Astrocyte (in vitro differentiated cells and primary cell): ENCODE results near the gene CHCHD4. TPM values are rescaled to one million over a fixed set of nuclear protein-coding genes. Genes with fewer than 3 reads are reported as not detected.
"Not testable (repeated sequence)": the region's sequence is repeated elsewhere in the genome, so short reads cannot be mapped to it uniquely, and the experiment has no call there.

Source experiments
- DNase-seq: peaks from one replicate; pipeline ENCODE4 v3.0.0-alpha.2; 2010; ENCODE audit warnings: low read depth
- FAIRE-seq: peaks from 2 replicates; lab custom pipeline; 2011; peaks lifted over from hg19 to GRCh38; lab: Jason Lieb, UNC
- H2AFZ ChIP-seq: 2 replicates; pipeline ENCODE4 v1.6.0; 2012; ENCODE audit warnings: low read depth, low read length, inconsistent platforms
- H3K27ac ChIP-seq: 2 replicates; pipeline ENCODE4 v1.5.1; 2011; ENCODE audit warnings: low read depth, low read length, inconsistent platforms
- H3K27me3 ChIP-seq: 2 replicates; pipeline ENCODE4 v1.6.0; 2011; ENCODE audit warnings: low read length, inconsistent platforms; ENCODE audit not compliant: insufficient read depth
- H3K36me3 ChIP-seq: 2 replicates; pipeline ENCODE4 v1.5.1; 2011; ENCODE audit warnings: low read length, inconsistent platforms; ENCODE audit not compliant: insufficient read depth
- H3K4me1 ChIP-seq: 2 replicates; pipeline ENCODE4 v1.5.1; 2011; ENCODE audit warnings: low read length, inconsistent platforms; ENCODE audit not compliant: insufficient read depth
- H3K4me2 ChIP-seq: 2 replicates; pipeline ENCODE4 v1.6.0; 2012; ENCODE audit warnings: low read length, inconsistent platforms
- H3K4me3 ChIP-seq: 2 replicates; pipeline ENCODE4 v1.5.1; 2011; ENCODE audit warnings: low read depth, mild to moderate bottlenecking, low read length, inconsistent platforms; ENCODE audit not compliant: insufficient read depth
- H3K79me2 ChIP-seq: 2 replicates; pipeline ENCODE4 v1.6.0; 2012; ENCODE audit warnings: mild to moderate bottlenecking, low read length, inconsistent platforms; ENCODE audit not compliant: insufficient read depth
- H3K9ac ChIP-seq: 2 replicates; pipeline ENCODE4 v1.6.0; 2012; ENCODE audit warnings: mild to moderate bottlenecking, low read length, inconsistent platforms
- H3K9me3 ChIP-seq: 2 replicates; pipeline ENCODE4 v1.5.1; 2012; ENCODE audit warnings: low read depth, mild to moderate bottlenecking, low read length, inconsistent platforms; ENCODE audit not compliant: insufficient read depth
- H4K20me1 ChIP-seq: 2 replicates; pipeline ENCODE4 v1.6.0; 2012; ENCODE audit warnings: low read length, inconsistent platforms; ENCODE audit not compliant: insufficient read depth
- H3K27ac Mint-ChIP-seq: one replicate; pipeline ENCODE4 v1.8.0; 2021; ENCODE audit warnings: mild to moderate bottlenecking, mixed read lengths; ENCODE audit not compliant: unreplicated experiment
- H3K27me3 Mint-ChIP-seq: one replicate; pipeline ENCODE4 v1.8.0; 2021; ENCODE audit warnings: low read depth, mixed read lengths; ENCODE audit not compliant: unreplicated experiment
- H3K36me3 Mint-ChIP-seq: one replicate; pipeline ENCODE4 v1.8.0; 2021; ENCODE audit warnings: low read depth, mixed read lengths; ENCODE audit not compliant: unreplicated experiment
- H3K4me1 Mint-ChIP-seq: one replicate; pipeline ENCODE4 v1.8.0; 2021; ENCODE audit warnings: low read depth, mixed read lengths; ENCODE audit not compliant: unreplicated experiment
- H3K4me3 Mint-ChIP-seq: one replicate; pipeline ENCODE4 v1.8.0; 2021; ENCODE audit warnings: mild to moderate bottlenecking, moderate library complexity, mixed read lengths; ENCODE audit not compliant: unreplicated experiment
- H3K9me3 Mint-ChIP-seq: one replicate; pipeline ENCODE4 v1.8.0; 2021; ENCODE audit warnings: mild to moderate bottlenecking, mixed read lengths; ENCODE audit not compliant: unreplicated experiment
- CTCF ChIP-seq: IDR thresholded peaks from 2 replicates; pipeline ENCODE4 v1.5.1; 2011; ENCODE audit warnings: low read depth, mild to moderate bottlenecking, inconsistent platforms, low read length, moderate library complexity; ENCODE audit not compliant: insufficient read depth
- EZH2 ChIP-seq: IDR thresholded peaks from 2 replicates; pipeline ENCODE4 v1.6.1; 2012; ENCODE audit warnings: mild to moderate bottlenecking, low read length, inconsistent platforms; ENCODE audit not compliant: insufficient read depth
- total RNA-seq: library from RNA; stranded (reverse); gene quantifications from 2 replicates; pipeline ENCODE4 v1.2.1, GENCODE V29; 2021

Gene CHCHD4
- total RNA-seq, 1 donor from 2014 or later, result 10.3 TPM

GRCh38 chr3:14096742-14097141 lies 27.9 kb downstream of the CHCHD4 start:
- no peak overlapping the region for H3K9ac ChIP-seq
- no peaks in the 10 kb centered on the region for H3K27me3 ChIP-seq
- H3K27ac Mint-ChIP-seq, result no peak overlapping the region
- no peak overlapping the region for H3K4me3 Mint-ChIP-seq
- H3K36me3 ChIP-seq, result no peaks in the 10 kb centered on the region
- DNase-seq (no peak), FAIRE-seq (no peak)
- H3K36me3 Mint-ChIP-seq, result no peaks in the 10 kb centered on the region
- H3K27me3 Mint-ChIP-seq, result peaks cover 6% of the 10 kb centered on the region
- H3K9me3 Mint-ChIP-seq, result peaks cover 9% of the 10 kb centered on the region
- H3K27ac ChIP-seq, result no peak overlapping the region
- TF ChIP-seq CTCF, result no peak
- TF ChIP-seq EZH2, result no peak
- H3K9me3 ChIP-seq, result no peaks in the 10 kb centered on the region
- no peak overlapping the region for H3K4me2 ChIP-seq
- H3K4me1 Mint-ChIP-seq, result no peaks in the 10 kb centered on the region
- H3K79me2 ChIP-seq, result no peaks in the 10 kb centered on the region
- no peak overlapping the region for H3K4me3 ChIP-seq
- no peaks in the 10 kb centered on the region for H3K4me1 ChIP-seq
- no peak overlapping the region for H2AFZ ChIP-seq
- no peaks in the 10 kb centered on the region for H4K20me1 ChIP-seq

- Mint-ChIP-seq H3K4me1 (no peaks in the 10 kb centered on the region), H3K4me3 (no peak overlapping the region), H3K27ac (no peak overlapping the region), H3K36me3 (no peaks in the 10 kb centered on the region), H3K27me3 (peaks cover 6% of the 10 kb centered on the region), H3K9me3 (peaks cover 2% of the 10 kb centered on the region)
- H3K4me3 ChIP-seq, result no peak overlapping the region
- H3K4me2 ChIP-seq, result no peak overlapping the region
- H3K4me1 ChIP-seq, result no peaks in the 10 kb centered on the region
- TF ChIP-seq CTCF (no peak), EZH2 (no peak)
- peaks cover 4% of the 10 kb centered on the region for H3K9me3 ChIP-seq
- H2AFZ ChIP-seq, result no peak overlapping the region
- DNase-seq (no peak), FAIRE-seq (no peak)
- H3K27ac ChIP-seq, result no peak overlapping the region
- no peak overlapping the region for H3K9ac ChIP-seq
- H3K27me3 ChIP-seq, result no peaks in the 10 kb centered on the region
- no peaks in the 10 kb centered on the region for H3K79me2 ChIP-seq
- no peaks in the 10 kb centered on the region for H4K20me1 ChIP-seq
- H3K36me3 ChIP-seq, result no peaks in the 10 kb centered on the region
These were observed 30.8 kb downstream of the CHCHD4 start for GRCh38 chr3:14093831-14094230.

GRCh38 chr3:14092464-14092863 lies 32.2 kb downstream of the CHCHD4 start:
- Histone ChIP-seq H4K20me1 (no peaks in the 10 kb centered on the region), H3K4me2 (no peak overlapping the region), H3K4me3 (no peak overlapping the region), H3K79me2 (no peaks in the 10 kb centered on the region), H3K9ac (no peak overlapping the region), H3K27ac (no peak overlapping the region), H3K36me3 (no peaks in the 10 kb centered on the region), H2AFZ (no peak overlapping the region), H3K27me3 (no peaks in the 10 kb centered on the region), H3K9me3 (peaks cover 4% of the 10 kb centered on the region), H3K4me1 (no peaks in the 10 kb centered on the region)
- peaks cover 6% of the 10 kb centered on the region for H3K27me3 Mint-ChIP-seq
- FAIRE-seq (no peak), DNase-seq (no peak)
- H3K36me3 Mint-ChIP-seq, result no peaks in the 10 kb centered on the region
- H3K27ac Mint-ChIP-seq, result no peak overlapping the region
- no peak for TF ChIP-seq CTCF
- TF ChIP-seq EZH2, result no peak
- H3K4me3 Mint-ChIP-seq, result no peak overlapping the region
- H3K9me3 Mint-ChIP-seq, result peaks cover 2% of the 10 kb centered on the region
- H3K4me1 Mint-ChIP-seq, result no peaks in the 10 kb centered on the region

- H3K36me3 ChIP-seq, H3K4me3 Mint-ChIP-seq, H3K36me3 Mint-ChIP-seq, H3K9me3 ChIP-seq, H3K9ac ChIP-seq, FAIRE-seq, DNase-seq, H3K4me1 Mint-ChIP-seq, H2AFZ ChIP-seq, H3K27me3 Mint-ChIP-seq, H3K27ac ChIP-seq, H3K4me1 ChIP-seq, H3K4me3 ChIP-seq, H3K4me2 ChIP-seq, H3K27me3 ChIP-seq, H4K20me1 ChIP-seq, H3K9me3 Mint-ChIP-seq, H3K27ac Mint-ChIP-seq, H3K79me2 ChIP-seq: not testable (repeated sequence)
These were observed 32.7 kb downstream of the CHCHD4 start for GRCh38 chr3:14091959-14092358.
